Measurements from ENCODE around the gene PLB1. TPM values are rescaled to one million over a fixed set of nuclear protein-coding genes. Genes with fewer than 3 reads are reported as not detected.

The PLB1 gene
- total and polyA plus RNA-seq, 2 donors (not counting 1 experiment from before 2014, with no cell fraction given): 0.25 to 0.51 TPM

- 100% methylated on average over 1 of the region's 2 CpGs for WGBS (ENCODE audit: insufficient coverage)
- no peak overlapping the region for H3K4me2 ChIP-seq (replicated peaks; ENCODE audit: low read depth, low read length, poor library complexity, severe bottlenecking)
- no peak overlapping the region for H3K4me3 ChIP-seq (ENCODE audit: control extremely low read depth in 1 of 5, extremely low read depth in 1 of 5, insufficient read depth in 1 of 5, low read depth in 2 of 5, low read length in 4 of 5)
- no peaks in the 10 kb centered on the region for H4K20me1 ChIP-seq (ENCODE audit: control insufficient read depth, insufficient read depth, low read length, poor library complexity, severe bottlenecking)
- H3K79me2 ChIP-seq (ENCODE audit: control insufficient read depth, insufficient read depth, low read length): no peaks in the 10 kb centered on the region
- no peak for ATAC-seq (ENCODE audit: low read depth)
- H3K27ac ChIP-seq (ENCODE audit: low read length in 2 of 2): no peak overlapping the region
- H3K27me3 Mint-ChIP-seq: peaks cover 4% of the 10 kb centered on the region
- no peaks in the 10 kb centered on the region for H3K9me3 Mint-ChIP-seq (ENCODE audit: insufficient read depth)
- H3K4me1 ChIP-seq (ENCODE audit: control insufficient read depth in 2 of 2, insufficient read depth in 2 of 2, low read length in 2 of 2): no peaks in the 10 kb centered on the region
- TF ChIP-seq EZH2 (IDR thresholded peaks at IDR 0.05; ENCODE audit: borderline replicate concordance, insufficient read depth, low read depth, low read length, poor library complexity, severe bottlenecking) (no peak), CTCF (IDR thresholded peaks at IDR 0.05) (no peak)
- no peak overlapping the region for H3K4me3 Mint-ChIP-seq
- H3K9me3 ChIP-seq (ENCODE audit: control extremely low read depth in 1 of 3, control insufficient read depth in 2 of 3, insufficient read depth in 1 of 3, low read length in 2 of 3): no peaks in the 10 kb centered on the region
- H3K9ac ChIP-seq (ENCODE audit: low read length): no peak overlapping the region
- no peak for DNase-seq
- no peaks in the 10 kb centered on the region for H3K36me3 ChIP-seq (replicated peaks in 1 of 2; ENCODE audit: control extremely low read depth in 1 of 2, control insufficient read depth in 1 of 2, extremely low read depth in 1 of 2, insufficient read depth in 2 of 2, low read length in 1 of 2)
- peaks cover 0 to 3% (median 0%) of the 10 kb centered on the region in 4 experiments for H3K27me3 ChIP-seq (replicated peaks in 1 of 4; ENCODE audit: control extremely low read depth in 1 of 4, control insufficient read depth in 3 of 4, insufficient read depth in 4 of 4, low read length in 3 of 4)
- H3K27ac Mint-ChIP-seq: no peak overlapping the region
- intact Hi-C loops (cut with micrococcal nuclease): no loop called here
- no peak overlapping the region for H2AFZ ChIP-seq (ENCODE audit: insufficient read depth, low read depth, low read length, poor library complexity, severe bottlenecking)
- ChIA-PET CTCF (no interaction called here), POLR2A (interaction anchor here (0.5 to 0.7 kb wide), 2 partner anchors 15 to 111 kb away, joined by 4 read pairs; no protein-coding TSS in a partner anchor)
- H3K4me1 Mint-ChIP-seq: no peaks in the 10 kb centered on the region
Observed at GRCh38 chr2:28688818-28689217, 193.0 kb downstream of the PLB1 start.

- WGBS (ENCODE audit: insufficient coverage): 60% methylated on average over 1 of the region's 2 CpGs
- H3K27ac Mint-ChIP-seq: no peak overlapping the region
- CTCF ChIA-PET: interaction anchor here (0.6 kb wide), 1 partner anchor 37 kb away, joined by 3 read pairs; no protein-coding TSS in a partner anchor
Observed at GRCh38 chr2:28689771-28690170, 193.9 kb downstream of the PLB1 start.

More at GRCh38 chr2:28689771-28690170, 193.9 kb downstream of the PLB1 start:
- Mint-ChIP-seq H3K4me1 (no peaks in the 10 kb centered on the region), H3K4me3 (no peak overlapping the region), H3K27me3 (peaks cover 4% of the 10 kb centered on the region), H3K9me3 (ENCODE audit: insufficient read depth) (no peaks in the 10 kb centered on the region)
- ATAC-seq (ENCODE audit: low read depth) (no peak), DNase-seq (no peak)
- no peak overlapping the region for H3K27ac ChIP-seq (ENCODE audit: low read length in 2 of 2)
- no peaks in the 10 kb centered on the region for H4K20me1 ChIP-seq (ENCODE audit: control insufficient read depth, insufficient read depth, low read length, poor library complexity, severe bottlenecking)
- no peak overlapping the region for H3K9ac ChIP-seq (ENCODE audit: low read length)
- peaks cover 0 to 3% (median 0%) of the 10 kb centered on the region in 4 experiments for H3K27me3 ChIP-seq (replicated peaks in 1 of 4; ENCODE audit: control extremely low read depth in 1 of 4, control insufficient read depth in 3 of 4, insufficient read depth in 4 of 4, low read length in 3 of 4)
- H3K4me3 ChIP-seq (ENCODE audit: control extremely low read depth in 1 of 5, extremely low read depth in 1 of 5, insufficient read depth in 1 of 5, low read depth in 2 of 5, low read length in 4 of 5): no peak overlapping the region
- intact Hi-C loops (cut with micrococcal nuclease): no loop called here
- H3K4me2 ChIP-seq (replicated peaks; ENCODE audit: low read depth, low read length, poor library complexity, severe bottlenecking): no peak overlapping the region
- no peaks in the 10 kb centered on the region for H3K36me3 ChIP-seq (replicated peaks in 1 of 2; ENCODE audit: control extremely low read depth in 1 of 2, control insufficient read depth in 1 of 2, extremely low read depth in 1 of 2, insufficient read depth in 2 of 2, low read length in 1 of 2)
- H3K9me3 ChIP-seq (ENCODE audit: control extremely low read depth in 1 of 3, control insufficient read depth in 2 of 3, insufficient read depth in 1 of 3, low read length in 2 of 3): no peaks in the 10 kb centered on the region
- H3K4me1 ChIP-seq (ENCODE audit: control insufficient read depth in 2 of 2, insufficient read depth in 2 of 2, low read length in 2 of 2): no peaks in the 10 kb centered on the region
- POLR2A ChIA-PET: no interaction called here
- no peak overlapping the region for H2AFZ ChIP-seq (ENCODE audit: insufficient read depth, low read depth, low read length, poor library complexity, severe bottlenecking)
- TF ChIP-seq EZH2 (IDR thresholded peaks at IDR 0.05; ENCODE audit: borderline replicate concordance, insufficient read depth, low read depth, low read length, poor library complexity, severe bottlenecking): no peak
- H3K79me2 ChIP-seq (ENCODE audit: control insufficient read depth, insufficient read depth, low read length): no peaks in the 10 kb centered on the region
